Fibroblast of lung (primary cell): ENCODE measurements around the gene LRG1.

Experiments used
- EZH2 ChIP-seq: IDR thresholded peaks from 2 replicates; pipeline ENCODE4 v1.5.1; 2012; ENCODE audit warnings: low read length, control low read depth, mild to moderate bottlenecking; ENCODE audit errors: missing control alignments
- TF ChIP-seq, protein P1 (sequence below), 2 donors: IDR thresholded peaks in 1 of 2; conservative IDR thresholded peaks in 1 of 2; 1 replicate in 1 of 2; 2 replicates in 1 of 2; pipeline ENCODE4 v1.5.1; 2011 to 2012; ENCODE audit warnings: low read length in 2 of 2, control low read depth in 1 of 2, inconsistent platforms in 1 of 2, low read depth in 1 of 2, mild to moderate bottlenecking in 1 of 2

DNA sequence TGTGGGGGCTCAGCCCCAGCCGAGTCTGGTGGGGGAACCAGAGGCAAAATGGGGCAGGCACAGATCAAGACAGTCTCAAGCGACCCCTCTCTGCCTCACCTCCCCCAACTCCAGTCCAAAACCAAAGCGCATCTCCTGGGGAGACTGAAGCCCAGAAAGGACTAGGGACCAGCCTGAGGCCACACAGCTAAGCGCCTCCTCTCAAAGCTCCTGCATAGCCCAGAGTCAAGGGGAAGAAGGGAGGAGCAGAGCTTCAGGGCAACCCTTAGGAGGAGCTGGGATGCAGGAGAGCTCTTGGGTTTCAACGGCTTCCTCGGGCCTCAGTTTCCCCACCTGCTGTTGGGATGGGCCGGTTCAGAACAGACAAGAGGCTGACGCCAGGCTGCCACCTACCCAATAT, 39.6 kb upstream of the LRG1 start:
- TF ChIP-seq, protein P1, sequence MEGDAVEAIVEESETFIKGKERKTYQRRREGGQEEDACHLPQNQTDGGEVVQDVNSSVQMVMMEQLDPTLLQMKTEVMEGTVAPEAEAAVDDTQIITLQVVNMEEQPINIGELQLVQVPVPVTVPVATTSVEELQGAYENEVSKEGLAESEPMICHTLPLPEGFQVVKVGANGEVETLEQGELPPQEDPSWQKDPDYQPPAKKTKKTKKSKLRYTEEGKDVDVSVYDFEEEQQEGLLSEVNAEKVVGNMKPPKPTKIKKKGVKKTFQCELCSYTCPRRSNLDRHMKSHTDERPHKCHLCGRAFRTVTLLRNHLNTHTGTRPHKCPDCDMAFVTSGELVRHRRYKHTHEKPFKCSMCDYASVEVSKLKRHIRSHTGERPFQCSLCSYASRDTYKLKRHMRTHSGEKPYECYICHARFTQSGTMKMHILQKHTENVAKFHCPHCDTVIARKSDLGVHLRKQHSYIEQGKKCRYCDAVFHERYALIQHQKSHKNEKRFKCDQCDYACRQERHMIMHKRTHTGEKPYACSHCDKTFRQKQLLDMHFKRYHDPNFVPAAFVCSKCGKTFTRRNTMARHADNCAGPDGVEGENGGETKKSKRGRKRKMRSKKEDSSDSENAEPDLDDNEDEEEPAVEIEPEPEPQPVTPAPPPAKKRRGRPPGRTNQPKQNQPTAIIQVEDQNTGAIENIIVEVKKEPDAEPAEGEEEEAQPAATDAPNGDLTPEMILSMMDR (conservative IDR thresholded peaks at IDR 0.05 in 1 of 2, IDR thresholded peaks at IDR 0.05 in 1 of 2; ENCODE audit: low read depth in 1 of 2, low read length in 2 of 2), result no peak
- TF ChIP-seq EZH2, result no peak
